ENCODE measurements around the gene ATPAF1. TPM values are rescaled to one million over a fixed set of nuclear protein-coding genes. Genes with fewer than 3 reads are reported as not detected.
A peak's percentile ranks its signal among the peaks of the same experiment; 100 is the strongest.

The ATPAF1 gene
- total RNA-seq, 1 donor, result 53.6 TPM

GRCh38 chr1:46613661-46614603, 54.2 kb downstream of the ATPAF1 start:
- Histone ChIP-seq H3K4me3 (ENCODE audit: insufficient read depth, low read length) (peak overlapping the region; percentile 40), H3K9me3 (ENCODE audit: low read depth, low read length) (no peaks in the 10 kb centered on the region), H3K4me2 (ENCODE audit: insufficient read depth, low read length) (peak overlapping the region; percentile 50), H2AFZ (ENCODE audit: low read length) (no peak overlapping the region), H3K27ac (ENCODE audit: low read depth, low read length) (no peak overlapping the region), H3K27me3 (ENCODE audit: insufficient read depth, low read length) (no peaks in the 10 kb centered on the region), H4K20me1 (ENCODE audit: insufficient read depth, low read length) (peaks cover 24% of the 10 kb centered on the region), H3K79me2 (ENCODE audit: insufficient read depth, low read length) (peaks cover 41% of the 10 kb centered on the region), H3K36me3 (ENCODE audit: insufficient read depth, low read length) (peaks cover 19% of the 10 kb centered on the region), H3K4me1 (ENCODE audit: insufficient read depth, low read length) (peaks cover 33% of the 10 kb centered on the region)
- peak; percentile 96 for DNase-seq (ENCODE audit: insufficient read length, low spot score, missing footprints)
- TF ChIP-seq CTCF (IDR thresholded peaks at IDR 0.05; ENCODE audit: extremely low read depth, low read depth, low read length), result no peak

DNA sequence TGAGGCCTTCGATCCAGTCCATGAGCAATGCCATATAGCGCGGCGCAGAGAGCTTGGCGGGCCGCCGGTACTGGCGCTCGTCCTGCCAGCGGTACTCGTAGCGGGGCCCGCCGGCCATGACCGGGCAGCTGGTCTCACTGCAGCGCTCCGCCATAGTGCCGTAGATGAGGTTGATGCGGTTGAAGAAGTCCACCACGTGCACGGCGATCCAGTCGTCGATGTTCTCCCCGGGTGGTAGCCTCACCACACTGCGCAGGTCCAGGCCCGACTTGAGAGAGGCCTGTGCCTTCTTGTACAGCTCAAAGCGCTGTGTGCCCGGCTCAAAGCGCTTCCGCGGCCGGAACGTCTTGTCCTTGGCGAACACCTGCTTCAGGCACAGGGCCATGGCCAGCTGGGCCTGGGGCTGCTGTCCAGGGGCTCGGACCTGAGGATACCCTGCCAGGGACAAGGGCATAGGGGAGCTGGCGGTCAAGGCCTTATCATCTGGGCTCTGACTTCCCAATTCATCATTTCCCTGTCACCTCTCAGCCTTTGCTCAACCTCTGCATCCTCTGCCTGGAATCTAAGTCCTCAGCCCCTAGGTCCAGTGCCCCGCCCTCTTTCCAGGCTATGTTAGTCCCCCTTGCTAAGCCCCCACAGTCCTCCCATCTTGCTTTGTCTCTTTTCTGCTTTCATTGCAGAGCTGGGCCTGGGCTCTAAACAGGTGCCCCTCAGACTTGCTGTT, 55.1 kb downstream of the ATPAF1 start:
- peaks cover 33% of the 10 kb centered on the region for H3K4me1 ChIP-seq (ENCODE audit: insufficient read depth, low read length)
- H3K9me3 ChIP-seq (ENCODE audit: low read depth, low read length), result no peaks in the 10 kb centered on the region
- H3K4me3 ChIP-seq (ENCODE audit: insufficient read depth, low read length), result peak overlapping the region; percentile 40
- no peak overlapping the region for H3K27ac ChIP-seq (ENCODE audit: low read depth, low read length)
- no peak for TF ChIP-seq CTCF (IDR thresholded peaks at IDR 0.05; ENCODE audit: extremely low read depth, low read depth, low read length)
- H3K36me3 ChIP-seq (ENCODE audit: insufficient read depth, low read length), result peaks cover 28% of the 10 kb centered on the region
- H4K20me1 ChIP-seq (ENCODE audit: insufficient read depth, low read length), result peaks cover 24% of the 10 kb centered on the region
- H3K79me2 ChIP-seq (ENCODE audit: insufficient read depth, low read length), result peaks cover 41% of the 10 kb centered on the region
- no peak for DNase-seq (ENCODE audit: insufficient read length, low spot score, missing footprints)
- H3K4me2 ChIP-seq (ENCODE audit: insufficient read depth, low read length), result peak overlapping the region; percentile 50
- H3K27me3 ChIP-seq (ENCODE audit: insufficient read depth, low read length), result no peaks in the 10 kb centered on the region
- no peak overlapping the region for H2AFZ ChIP-seq (ENCODE audit: low read length)

- Histone ChIP-seq H3K4me3 (ENCODE audit: insufficient read depth, low read length) (no peak overlapping the region), H3K27ac (ENCODE audit: low read depth, low read length) (no peak overlapping the region), H3K36me3 (ENCODE audit: insufficient read depth, low read length) (peaks cover 35% of the 10 kb centered on the region), H3K27me3 (ENCODE audit: insufficient read depth, low read length) (no peaks in the 10 kb centered on the region), H3K9me3 (ENCODE audit: low read depth, low read length) (no peaks in the 10 kb centered on the region), H3K4me1 (ENCODE audit: insufficient read depth, low read length) (peaks cover 27% of the 10 kb centered on the region), H4K20me1 (ENCODE audit: insufficient read depth, low read length) (peaks cover 24% of the 10 kb centered on the region), H3K4me2 (ENCODE audit: insufficient read depth, low read length) (peak overlapping the region; percentile 23), H2AFZ (ENCODE audit: low read length) (no peak overlapping the region), H3K79me2 (ENCODE audit: insufficient read depth, low read length) (peaks cover 41% of the 10 kb centered on the region)
- no peak for TF ChIP-seq CTCF (IDR thresholded peaks at IDR 0.05; ENCODE audit: extremely low read depth, low read depth, low read length)
- DNase-seq (ENCODE audit: insufficient read length, low spot score, missing footprints), result peak; percentile 80
Measured at GRCh38 chr1:46611691-46612221, 56.4 kb downstream of the ATPAF1 start.
